GM19193 (cell line): ENCODE results near the gene SETMAR.

Experiments
- POLR2A ChIP-seq: IDR thresholded peaks from 4 replicates; pipeline ENCODE4 v1.6.1; 2011; ENCODE audit not compliant: insufficient read depth, insufficient read length; ENCODE audit errors: extremely low read depth

SETMAR gene

DNA sequence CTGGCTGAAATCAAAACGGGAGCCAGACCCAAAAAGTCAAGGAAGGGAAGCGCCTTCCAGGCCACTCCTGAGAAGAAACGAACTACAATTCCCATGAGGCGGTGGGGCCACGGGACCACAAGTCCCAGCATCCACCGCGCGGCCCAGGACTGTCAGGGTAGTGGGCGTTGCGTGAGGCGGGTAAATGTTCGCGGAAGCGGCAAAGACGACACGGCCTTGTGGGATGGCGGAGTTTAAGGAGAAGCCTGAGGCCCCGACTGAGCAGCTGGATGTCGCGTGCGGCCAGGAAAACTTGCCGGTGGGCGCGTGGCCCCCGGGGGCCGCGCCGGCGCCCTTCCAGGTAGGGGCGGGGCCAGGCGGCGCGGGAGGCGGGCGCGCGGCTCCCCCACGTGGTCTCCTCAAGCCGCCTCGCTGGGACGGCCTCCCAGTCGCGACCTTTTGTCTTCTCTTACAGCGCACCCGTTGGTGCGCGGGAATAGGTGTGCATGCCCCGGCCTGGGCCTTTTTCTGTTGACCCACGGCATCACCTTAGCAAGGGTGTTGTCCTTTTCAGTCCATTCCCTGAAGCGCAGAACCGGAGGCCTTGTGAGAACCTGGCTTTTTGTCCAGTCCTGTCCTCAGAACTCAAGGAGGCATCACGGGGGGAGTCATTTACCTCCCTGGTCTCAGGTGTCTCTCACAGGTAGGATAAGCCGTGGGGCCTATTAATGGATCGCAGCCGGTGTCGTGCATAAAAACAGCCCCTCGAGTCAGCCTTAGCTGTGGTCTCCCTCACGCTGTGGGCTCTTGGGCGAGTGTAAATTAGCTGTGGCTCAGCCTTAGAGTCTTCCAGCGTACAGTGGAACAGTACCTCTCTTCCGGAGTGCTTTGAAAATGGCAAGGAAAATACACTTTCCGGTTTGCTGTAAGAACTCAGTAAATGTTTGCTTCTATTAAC is at the start of gene SETMAR:
Gene SETMAR (plus strand): TSS at position 183 of the 937 bp plus-strand sequence. CDS start 2 bp downstream, at position 185.
- TF ChIP-seq POLR2A, result peak; percentile 81

- TF ChIP-seq POLR2A, result no peak
Measured at GRCh38 chr3:4261406-4261805, 41.8 kb upstream of the SETMAR start.

DNA sequence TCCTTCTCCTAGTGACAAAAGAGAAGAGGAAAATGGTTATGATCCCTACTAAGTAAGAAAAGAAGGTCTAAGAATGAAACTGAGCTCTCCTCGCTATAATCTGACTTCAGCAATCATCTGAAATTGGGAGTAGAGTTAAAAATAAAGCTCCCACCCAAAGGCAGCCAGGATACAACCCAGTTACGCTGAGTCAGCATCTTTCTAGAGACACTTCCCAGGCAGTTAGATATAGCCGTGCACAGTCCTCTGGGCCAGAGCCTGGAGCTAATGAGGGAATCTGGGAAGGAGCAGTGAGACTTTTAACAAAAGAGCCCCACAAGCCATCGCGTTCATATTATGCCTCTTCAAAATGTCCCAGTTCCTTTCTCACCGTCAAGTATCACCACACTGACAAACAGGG is 39.1 kb upstream of the SETMAR start:
- TF ChIP-seq POLR2A, result no peak

- no peak for TF ChIP-seq POLR2A
Measured at GRCh38 chr3:4270720-4271119, 32.4 kb upstream of the SETMAR start.

GRCh38 chr3:4271834-4272233 is 31.3 kb upstream of the SETMAR start:
- TF ChIP-seq POLR2A, result no peak

DNA sequence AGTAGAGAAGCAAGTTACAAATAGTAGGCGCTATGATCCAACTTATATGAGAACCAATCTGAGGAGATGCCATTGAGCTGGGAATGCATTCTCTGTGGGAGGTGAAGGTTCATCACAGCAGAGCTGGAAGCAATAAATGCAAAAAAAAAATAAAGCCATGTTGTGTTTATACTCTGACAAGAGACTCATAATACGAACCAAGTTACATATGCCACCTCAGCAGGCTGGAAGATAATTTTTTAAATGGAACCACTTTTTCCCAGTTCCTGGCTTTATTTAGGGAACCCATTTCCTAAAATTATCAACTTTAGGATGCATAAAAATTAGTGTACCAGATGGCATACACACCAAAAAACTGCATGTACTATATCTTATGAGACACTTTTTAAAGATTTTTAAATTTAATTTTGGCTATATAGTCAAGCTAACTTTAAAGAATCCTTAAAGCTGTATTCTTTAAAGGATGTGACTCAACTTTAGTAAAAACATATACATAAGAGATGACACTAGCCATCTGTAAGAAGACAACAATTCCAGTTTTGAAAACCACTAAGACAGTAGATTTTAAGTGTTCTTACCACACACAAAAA is 23.6 kb upstream of the SETMAR start:
- no peak for TF ChIP-seq POLR2A

DNA sequence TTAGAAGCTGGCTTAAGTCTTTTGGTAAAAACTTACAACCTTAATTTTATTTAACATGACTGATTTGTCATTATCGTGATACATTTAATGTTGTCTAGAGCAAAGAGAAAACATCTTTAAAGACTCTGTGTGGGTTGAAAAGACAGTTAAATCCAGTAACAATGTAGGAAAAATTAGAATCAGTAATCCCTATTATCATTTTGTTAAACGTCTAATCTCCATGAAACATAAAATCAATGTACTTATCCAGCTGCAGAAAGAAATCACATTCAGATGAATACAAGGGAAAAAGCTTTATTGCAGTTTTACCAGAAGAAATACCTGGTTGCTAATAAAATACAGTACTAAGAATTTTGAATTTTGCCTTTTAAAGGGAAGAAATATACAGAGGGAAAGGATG is 21.2 kb upstream of the SETMAR start:
- no peak for TF ChIP-seq POLR2A

- TF ChIP-seq POLR2A, result no peak
Measured at GRCh38 chr3:4284865-4285264, 18.3 kb upstream of the SETMAR start.

DNA sequence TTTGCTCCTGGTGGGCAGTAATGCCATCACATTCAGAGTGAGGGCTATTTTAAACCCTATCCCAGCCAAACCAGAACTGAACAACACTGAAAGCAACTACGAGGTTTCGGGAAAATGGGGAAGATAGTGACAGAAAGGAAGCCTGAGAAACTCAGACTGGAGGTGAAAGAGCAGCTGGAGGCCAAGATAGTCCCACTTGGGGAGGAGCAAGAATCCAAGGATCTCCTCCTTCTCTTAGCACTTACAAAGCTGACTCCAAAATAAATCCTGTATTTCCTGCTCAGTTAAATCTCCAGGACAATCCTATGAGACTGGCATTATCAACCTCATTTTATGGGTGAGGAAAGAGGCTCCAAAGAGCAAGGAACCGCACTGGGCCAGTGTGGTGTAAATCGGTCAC is 14.1 kb upstream of the SETMAR start:
- no peak for TF ChIP-seq POLR2A

GRCh38 chr3:4290272-4290893 is 12.8 kb upstream of the SETMAR start:
- TF ChIP-seq POLR2A, result no peak

- TF ChIP-seq POLR2A, result no peak
Measured at GRCh38 chr3:4292301-4292700, 10.9 kb upstream of the SETMAR start.

GRCh38 chr3:4294616-4295327 is 8.4 kb upstream of the SETMAR start:
- no peak for TF ChIP-seq POLR2A

DNA sequence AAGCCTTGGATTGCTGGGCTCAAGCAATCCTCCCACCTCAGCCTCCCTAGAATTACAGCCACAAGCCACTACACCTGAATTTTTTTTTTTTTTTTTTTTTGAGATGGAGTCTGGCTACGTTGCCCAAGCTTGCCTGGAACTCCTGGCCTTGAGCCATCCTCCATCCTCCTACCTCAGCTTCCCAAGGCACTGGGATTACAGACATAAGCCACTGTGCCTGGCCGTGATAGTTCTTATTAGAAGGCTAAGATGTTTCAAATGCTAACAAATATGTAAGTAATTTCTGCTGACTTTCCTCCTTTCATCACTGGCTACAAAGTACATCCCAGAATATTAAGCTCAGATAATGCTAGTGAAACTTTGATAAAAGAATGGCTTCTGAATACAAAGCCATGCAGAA is 5.7 kb upstream of the SETMAR start:
- no peak for TF ChIP-seq POLR2A

- no peak for TF ChIP-seq POLR2A
Measured at GRCh38 chr3:4302747-4303146, 422 bp upstream of the SETMAR start.

DNA sequence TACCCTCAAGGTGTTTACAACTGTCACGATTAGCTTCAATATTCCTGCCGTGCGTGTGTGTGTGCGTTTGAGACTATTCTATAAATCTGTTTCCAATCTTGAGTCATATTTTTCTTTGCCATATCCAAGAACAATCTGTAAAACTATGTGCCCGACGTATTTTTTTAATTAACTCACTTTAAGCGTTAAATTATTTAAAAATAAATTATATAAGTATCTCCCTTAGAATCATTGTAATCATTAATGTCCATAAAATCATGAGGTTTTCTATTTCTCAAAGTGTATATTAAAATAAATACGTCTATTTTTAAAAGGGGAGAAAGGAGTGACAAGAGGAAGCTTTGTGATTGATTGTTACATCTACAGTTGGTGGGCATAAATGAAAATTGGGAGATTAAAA is 2.9 kb downstream of the SETMAR start:
- no peak for TF ChIP-seq POLR2A
